ENCODE results near the gene IGFBPL1. TPM values are rescaled to one million over a fixed set of nuclear protein-coding genes. Genes with fewer than 3 reads are reported as not detected.
"Not testable (repeated sequence)": the region's sequence is repeated elsewhere in the genome, so short reads cannot be mapped to it uniquely, and the experiment has no call there.

The IGFBPL1 gene
- 0.08 TPM for polyA plus RNA-seq (2013, experiment 1 of 2)
- not detected for polyA plus RNA-seq (2013, experiment 2 of 2)

- Histone ChIP-seq H3K14ac (ENCODE audit: low read length in 2 of 2) (no peak within 1 kb of the TSS), H3K4me3 (ENCODE audit: insufficient read depth in 1 of 2, low read depth in 1 of 2, low read length in 2 of 2) (peak within 1 kb of the TSS; percentile 63 to 65), H3K79me1 (replicated peaks; ENCODE audit: low read length, poor library complexity, severe bottlenecking) (no peaks in the 10 kb centered on the region), H3K23ac (ENCODE audit: low read length in 2 of 2) (peak within 1 kb of the TSS in 1 of 2 experiments; percentile 95), H3K27ac (ENCODE audit: low read length, poor library complexity, severe bottlenecking) (no peak within 1 kb of the TSS), H3K18ac (ENCODE audit: low read depth in 1 of 2, low read length in 2 of 2) (peak within 1 kb of the TSS in 1 of 2 experiments; percentile 11), H3K4ac (ENCODE audit: low read depth in 1 of 2, low read length in 2 of 2) (no peak within 1 kb of the TSS), H4K91ac (ENCODE audit: low read length) (no peak within 1 kb of the TSS), H3K9me3 (ENCODE audit: control insufficient read depth, low read length) (no peaks in the 10 kb centered on the region), H3K9ac (ENCODE audit: low read length) (no peak within 1 kb of the TSS), H2BK120ac (ENCODE audit: low read depth, low read length) (no peak within 1 kb of the TSS), H3K27me3 (ENCODE audit: control insufficient read depth in 1 of 2, insufficient read depth in 1 of 2, low read length in 2 of 2) (peaks cover 49 to 63% of the 10 kb centered on the region in 2 experiments), H4K8ac (ENCODE audit: low read length) (no peak within 1 kb of the TSS), H2BK12ac (ENCODE audit: low read length in 2 of 2) (no peak within 1 kb of the TSS), H2AFZ (ENCODE audit: low read depth, low read length) (peak within 1 kb of the TSS; percentile 39), H3K36me3 (ENCODE audit: control insufficient read depth in 1 of 2, insufficient read depth in 2 of 2, low read depth in 1 of 2, low read length in 2 of 2) (no peaks in the 10 kb centered on the region), H3K4me1 (ENCODE audit: control insufficient read depth, insufficient read depth, low read depth, low read length) (peaks cover 14% of the 10 kb centered on the region), H3K4me2 (ENCODE audit: low read length, poor library complexity, severe bottlenecking) (peak within 1 kb of the TSS; percentile 98), H2BK5ac (ENCODE audit: low read depth, low read length, poor library complexity, severe bottlenecking) (no peak within 1 kb of the TSS), H2BK15ac (ENCODE audit: low read depth, poor library complexity, severe bottlenecking) (no peak within 1 kb of the TSS), H2AK5ac (ENCODE audit: low read length, severe bottlenecking) (no peak within 1 kb of the TSS)
- DNase-seq: peak; percentile 21
- under 1% methylated on average over 76 of the region's 115 CpGs for WGBS
These were observed at the start of gene IGFBPL1 for GRCh38 chr9:38423973-38424843. TSS of gene IGFBPL1 (minus strand) at chr9:38424454. CDS start at chr9:38424424, 30 bp downstream.

- H3K9ac ChIP-seq (ENCODE audit: low read length): not testable (repeated sequence)
These were observed 48.5 kb upstream of the IGFBPL1 start for GRCh38 chr9:38472583-38473249.

GRCh38 chr9:38467404-38467803, 43.1 kb upstream of the IGFBPL1 start:
- no peak overlapping the region for H2AK5ac ChIP-seq (ENCODE audit: low read length, severe bottlenecking)
- WGBS: 26% methylated on average over 3 of the region's 3 CpGs
- H2BK5ac ChIP-seq (ENCODE audit: low read depth, low read length, poor library complexity, severe bottlenecking): no peak overlapping the region
- no peaks in the 10 kb centered on the region for H3K9me3 ChIP-seq (ENCODE audit: control insufficient read depth, low read length)
- H2BK15ac ChIP-seq (ENCODE audit: low read depth, poor library complexity, severe bottlenecking): no peak overlapping the region
- H3K4me1 ChIP-seq (ENCODE audit: control insufficient read depth, insufficient read depth, low read depth, low read length): no peaks in the 10 kb centered on the region
- no peak for DNase-seq
- no peak overlapping the region for H2BK12ac ChIP-seq (ENCODE audit: low read length in 2 of 2)
- no peaks in the 10 kb centered on the region for H3K36me3 ChIP-seq (ENCODE audit: control insufficient read depth in 1 of 2, insufficient read depth in 2 of 2, low read depth in 1 of 2, low read length in 2 of 2)
- no peak overlapping the region for H2BK120ac ChIP-seq (ENCODE audit: low read depth, low read length)
- peaks cover 0 to 16% of the 10 kb centered on the region in 2 experiments for H3K27me3 ChIP-seq (ENCODE audit: control insufficient read depth in 1 of 2, insufficient read depth in 1 of 2, low read length in 2 of 2)
- no peak overlapping the region for H3K4me2 ChIP-seq (ENCODE audit: low read length, poor library complexity, severe bottlenecking)
- H2AFZ ChIP-seq (ENCODE audit: low read depth, low read length): no peak overlapping the region
- H3K9ac ChIP-seq (ENCODE audit: low read length): no peak overlapping the region
- no peak overlapping the region for H3K18ac ChIP-seq (ENCODE audit: low read depth in 1 of 2, low read length in 2 of 2)
- no peak overlapping the region for H3K4me3 ChIP-seq (ENCODE audit: insufficient read depth in 1 of 2, low read depth in 1 of 2, low read length in 2 of 2)
- no peaks in the 10 kb centered on the region for H3K79me1 ChIP-seq (replicated peaks; ENCODE audit: low read length, poor library complexity, severe bottlenecking)
- no peak overlapping the region for H3K4ac ChIP-seq (ENCODE audit: low read depth in 1 of 2, low read length in 2 of 2)
- no peak overlapping the region for H3K14ac ChIP-seq (ENCODE audit: low read length in 2 of 2)
- H3K23ac ChIP-seq (ENCODE audit: low read length in 2 of 2): no peak overlapping the region
- no peak overlapping the region for H4K91ac ChIP-seq (ENCODE audit: low read length)
- H3K27ac ChIP-seq (ENCODE audit: low read length, poor library complexity, severe bottlenecking): no peak overlapping the region
- no peak overlapping the region for H4K8ac ChIP-seq (ENCODE audit: low read length)

More at GRCh38 chr9:38472583-38473249, 48.5 kb upstream of the IGFBPL1 start:
- DNase-seq; H3K4me2 ChIP-seq (ENCODE audit: low read length, poor library complexity, severe bottlenecking); H2AK5ac ChIP-seq (ENCODE audit: low read length, severe bottlenecking); H4K8ac ChIP-seq (ENCODE audit: low read length); H3K4me3 ChIP-seq (ENCODE audit: insufficient read depth in 1 of 2, low read depth in 1 of 2, low read length in 2 of 2); H3K36me3 ChIP-seq (ENCODE audit: control insufficient read depth in 1 of 2, insufficient read depth in 2 of 2, low read depth in 1 of 2, low read length in 2 of 2); H3K79me1 ChIP-seq (replicated peaks; ENCODE audit: low read length, poor library complexity, severe bottlenecking); H3K4me1 ChIP-seq (ENCODE audit: control insufficient read depth, insufficient read depth, low read depth, low read length); H3K14ac ChIP-seq (ENCODE audit: low read length in 2 of 2); H3K27ac ChIP-seq (ENCODE audit: low read length, poor library complexity, severe bottlenecking); H2BK5ac ChIP-seq (ENCODE audit: low read depth, low read length, poor library complexity, severe bottlenecking); H2BK12ac ChIP-seq (ENCODE audit: low read length in 2 of 2); H2BK15ac ChIP-seq (ENCODE audit: low read depth, poor library complexity, severe bottlenecking); H4K91ac ChIP-seq (ENCODE audit: low read length); H3K18ac ChIP-seq (ENCODE audit: low read depth in 1 of 2, low read length in 2 of 2); H3K23ac ChIP-seq (ENCODE audit: low read length in 2 of 2); H2AFZ ChIP-seq (ENCODE audit: low read depth, low read length); H3K4ac ChIP-seq (ENCODE audit: low read depth in 1 of 2, low read length in 2 of 2); H2BK120ac ChIP-seq (ENCODE audit: low read depth, low read length): not testable (repeated sequence)
- peaks cover 0 to 16% of the 10 kb centered on the region in 2 experiments for H3K27me3 ChIP-seq (ENCODE audit: control insufficient read depth in 1 of 2, insufficient read depth in 1 of 2, low read length in 2 of 2)
- H3K9me3 ChIP-seq (ENCODE audit: control insufficient read depth, low read length): peaks cover 12% of the 10 kb centered on the region
- 82% methylated on average over 1 of the region's 2 CpGs for WGBS

- H4K8ac ChIP-seq (ENCODE audit: low read length): no peak overlapping the region
- no peak overlapping the region for H3K4me2 ChIP-seq (ENCODE audit: low read length, poor library complexity, severe bottlenecking)
- no peak overlapping the region for H3K14ac ChIP-seq (ENCODE audit: low read length in 2 of 2)
- H2BK15ac ChIP-seq (ENCODE audit: low read depth, poor library complexity, severe bottlenecking): no peak overlapping the region
- H3K4ac ChIP-seq (ENCODE audit: low read depth in 1 of 2, low read length in 2 of 2): no peak overlapping the region
- H2AK5ac ChIP-seq (ENCODE audit: low read length, severe bottlenecking): no peak overlapping the region
- H3K79me1 ChIP-seq (replicated peaks; ENCODE audit: low read length, poor library complexity, severe bottlenecking): no peaks in the 10 kb centered on the region
- no peak overlapping the region for H2BK5ac ChIP-seq (ENCODE audit: low read depth, low read length, poor library complexity, severe bottlenecking)
- H2AFZ ChIP-seq (ENCODE audit: low read depth, low read length): no peak overlapping the region
- no peak overlapping the region for H3K9ac ChIP-seq (ENCODE audit: low read length)
- H3K27ac ChIP-seq (ENCODE audit: low read length, poor library complexity, severe bottlenecking): no peak overlapping the region
- H2BK12ac ChIP-seq (ENCODE audit: low read length in 2 of 2): no peak overlapping the region
- H4K91ac ChIP-seq (ENCODE audit: low read length): no peak overlapping the region
- H3K27me3 ChIP-seq (ENCODE audit: control insufficient read depth in 1 of 2, insufficient read depth in 1 of 2, low read length in 2 of 2): peaks cover 26 to 40% of the 10 kb centered on the region in 2 experiments
- 85% methylated on average over 3 of the region's 3 CpGs for WGBS
- no peaks in the 10 kb centered on the region for H3K36me3 ChIP-seq (ENCODE audit: control insufficient read depth in 1 of 2, insufficient read depth in 2 of 2, low read depth in 1 of 2, low read length in 2 of 2)
- no peak overlapping the region for H3K18ac ChIP-seq (ENCODE audit: low read depth in 1 of 2, low read length in 2 of 2)
- H3K23ac ChIP-seq (ENCODE audit: low read length in 2 of 2): no peak overlapping the region
- H3K9me3 ChIP-seq (ENCODE audit: control insufficient read depth, low read length): peaks cover 13% of the 10 kb centered on the region
- no peak for DNase-seq
- no peaks in the 10 kb centered on the region for H3K4me1 ChIP-seq (ENCODE audit: control insufficient read depth, insufficient read depth, low read depth, low read length)
- H3K4me3 ChIP-seq (ENCODE audit: insufficient read depth in 1 of 2, low read depth in 1 of 2, low read length in 2 of 2): no peak overlapping the region
- H2BK120ac ChIP-seq (ENCODE audit: low read depth, low read length): no peak overlapping the region
These were observed 29.6 kb upstream of the IGFBPL1 start for GRCh38 chr9:38453835-38454234.

Measured in mesenchymal stem cell (in vitro differentiated cells and primary cell).